Fibroblast of gingiva (primary cell): ENCODE measurements around the gene ALDH7A1.
"Not testable (repeated sequence)": the region's sequence is repeated elsewhere in the genome, so short reads cannot be mapped to it uniquely, and the experiment has no call there.

ENCODE experiments used
- DNase-seq: peaks from one replicate; pipeline ENCODE4 v3.0.0-alpha.2; 2011; ENCODE audit warnings: low read depth

The ALDH7A1 gene

GRCh38 chr5:126595486-126596083 is 566 bp upstream of the ALDH7A1 start:
- DNase-seq = no peak

- no peak for DNase-seq
Observed at GRCh38 chr5:126591549-126591948, 3.5 kb downstream of the ALDH7A1 start.

GRCh38 chr5:126589536-126590297 is 5.3 kb downstream of the ALDH7A1 start:
- no peak for DNase-seq

- no peak for DNase-seq
Observed at GRCh38 chr5:126587551-126588390, 7.2 kb downstream of the ALDH7A1 start.

GRCh38 chr5:126583761-126584160 is 11.3 kb downstream of the ALDH7A1 start:
- DNase-seq = no peak

- DNase-seq = no peak
Observed at GRCh38 chr5:126579716-126580115, 15.3 kb downstream of the ALDH7A1 start.

DNA sequence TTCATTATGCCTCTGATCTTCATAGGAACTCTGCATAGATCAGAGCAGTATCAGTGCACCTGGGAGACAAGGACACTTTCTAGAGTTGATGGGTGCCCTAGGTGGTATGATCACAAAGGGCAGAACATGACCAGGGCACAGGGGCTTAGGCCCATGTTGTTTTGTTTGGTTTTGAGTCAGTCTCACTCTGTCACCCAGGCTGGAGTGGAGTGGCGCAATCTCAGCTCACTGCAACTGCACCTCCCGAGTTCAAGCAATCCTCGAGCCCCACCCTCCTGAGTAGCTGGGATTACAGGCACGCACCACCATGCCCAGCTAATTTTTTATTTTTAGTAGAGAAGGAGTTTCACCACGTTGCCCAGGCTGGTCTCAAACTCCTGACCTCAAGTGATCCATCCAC is 17.6 kb downstream of the ALDH7A1 start:
- DNase-seq = no peak

GRCh38 chr5:126576974-126577373 is 18.0 kb downstream of the ALDH7A1 start:
- no peak for DNase-seq

GRCh38 chr5:126575644-126576043 is 19.4 kb downstream of the ALDH7A1 start:
- no peak for DNase-seq

DNA sequence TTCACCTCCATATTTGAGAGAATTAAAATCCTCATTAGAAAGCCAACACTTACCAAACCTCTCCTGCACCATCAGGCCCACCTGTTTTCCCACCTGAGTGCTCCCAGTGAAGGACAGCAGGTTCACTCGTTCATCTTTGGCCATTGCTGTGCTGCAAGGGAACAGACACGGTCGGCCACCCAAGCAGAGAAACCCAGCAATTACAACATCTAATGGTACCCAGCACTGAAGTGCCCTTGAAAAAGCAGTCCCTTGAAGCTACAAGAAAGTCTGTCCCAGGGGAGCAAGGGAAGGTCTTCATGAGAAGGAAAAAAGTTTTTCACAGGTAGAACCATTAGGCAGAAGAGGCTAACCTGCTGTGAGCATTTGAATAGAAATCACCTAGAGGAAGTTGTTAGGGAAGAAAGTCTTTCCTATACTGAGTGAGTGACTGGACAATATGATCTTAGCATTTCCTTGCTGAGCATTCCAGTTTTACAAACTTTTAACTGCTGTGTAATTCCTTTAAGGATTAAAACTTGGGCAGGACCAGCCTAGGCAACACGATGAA is 26.7 kb downstream of the ALDH7A1 start:
- no peak for DNase-seq

DNA sequence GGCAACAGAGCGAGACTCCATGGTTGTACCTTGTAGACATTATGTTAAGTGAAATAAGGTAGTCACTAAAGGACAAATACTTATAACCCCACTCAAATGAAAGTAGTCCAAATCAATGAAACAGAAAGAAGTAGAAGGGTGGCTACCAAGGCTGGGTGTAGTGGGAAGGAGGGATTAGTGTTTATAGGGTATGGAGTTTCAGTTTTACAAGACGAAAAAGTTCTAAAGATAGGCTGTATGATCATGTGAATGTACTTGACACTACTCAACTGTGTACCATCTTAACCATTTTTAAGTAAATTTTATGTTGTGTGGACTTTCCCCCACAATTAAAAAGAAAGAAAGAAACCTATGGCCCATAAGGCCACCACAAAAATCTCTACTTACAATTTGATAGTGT is 32.2 kb downstream of the ALDH7A1 start:
- DNase-seq = no peak

DNA sequence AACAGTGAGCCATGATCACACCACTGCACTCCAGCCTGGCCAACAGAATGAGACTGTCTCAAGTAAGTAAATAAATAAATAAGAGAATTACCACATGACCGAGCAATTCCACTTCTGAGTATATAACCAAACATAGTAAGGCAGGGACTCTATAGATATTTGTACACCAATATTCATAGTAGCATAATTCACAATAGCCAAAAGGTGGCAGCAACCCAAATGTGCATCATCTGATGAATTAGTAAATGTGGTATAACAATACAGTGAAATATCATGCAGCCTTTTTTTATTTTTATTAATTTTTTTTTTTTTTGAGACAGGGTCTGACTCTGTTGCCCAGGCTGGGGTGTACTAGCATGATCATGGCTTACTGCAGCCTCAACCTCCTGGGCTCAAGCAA is 33.1 kb downstream of the ALDH7A1 start:
- DNase-seq = peak; percentile 2

- not testable (repeated sequence) for DNase-seq
Observed at GRCh38 chr5:126555101-126555500, 39.9 kb downstream of the ALDH7A1 start.

- DNase-seq = no peak
Observed at GRCh38 chr5:126552614-126553013, 42.4 kb downstream of the ALDH7A1 start.

DNA sequence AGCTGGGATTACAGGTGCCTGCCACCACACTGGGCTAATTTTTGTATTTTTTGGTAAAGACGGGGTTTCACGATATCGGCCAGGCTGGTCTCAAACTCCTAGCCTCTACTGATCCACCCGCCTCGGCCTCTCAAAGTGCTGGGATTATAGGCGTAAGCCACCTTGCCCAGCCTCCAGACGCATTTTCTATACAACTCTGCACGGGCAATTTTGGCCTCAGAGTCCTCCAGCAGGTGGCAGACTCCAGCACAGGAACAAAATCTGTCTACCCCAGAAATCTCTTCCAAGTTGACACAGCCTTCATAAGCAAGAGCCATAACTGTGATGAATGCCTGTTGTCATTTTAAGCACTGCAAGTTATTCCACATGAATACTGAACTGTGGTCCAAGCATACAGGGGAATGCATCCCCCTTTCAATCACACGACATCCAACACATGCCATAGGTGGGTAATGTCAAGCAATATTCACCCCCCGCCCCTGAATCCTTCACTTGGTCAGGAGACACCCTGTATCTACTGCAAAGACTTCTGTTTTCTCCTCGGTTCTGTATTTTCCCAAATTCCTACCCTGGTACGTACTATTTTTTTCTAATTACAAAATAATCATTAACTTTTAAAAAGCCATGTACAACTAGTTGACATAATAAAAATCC is 50.8 kb downstream of the ALDH7A1 start:
- peak; percentile 22 for DNase-seq

DNA sequence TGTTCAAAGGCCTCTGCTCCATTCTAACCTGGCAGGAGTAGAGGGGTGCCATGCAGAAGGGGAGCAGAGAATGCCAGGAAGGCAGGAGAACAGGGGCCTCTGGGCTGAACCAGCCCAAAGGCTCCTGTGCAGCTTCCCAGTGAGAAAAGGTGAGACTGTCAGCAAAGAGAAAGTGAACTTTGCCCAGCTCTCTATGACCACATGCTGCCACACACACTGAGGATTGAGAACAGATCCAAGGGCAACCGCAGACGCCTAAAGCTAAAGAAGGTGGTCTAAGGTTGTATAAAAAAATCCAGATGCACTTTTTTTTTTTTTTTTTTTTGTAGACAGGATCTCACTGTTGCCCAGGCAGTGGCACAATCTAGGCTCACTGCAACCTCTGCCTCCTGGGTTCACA is 51.4 kb downstream of the ALDH7A1 start:
- no peak for DNase-seq

DNA sequence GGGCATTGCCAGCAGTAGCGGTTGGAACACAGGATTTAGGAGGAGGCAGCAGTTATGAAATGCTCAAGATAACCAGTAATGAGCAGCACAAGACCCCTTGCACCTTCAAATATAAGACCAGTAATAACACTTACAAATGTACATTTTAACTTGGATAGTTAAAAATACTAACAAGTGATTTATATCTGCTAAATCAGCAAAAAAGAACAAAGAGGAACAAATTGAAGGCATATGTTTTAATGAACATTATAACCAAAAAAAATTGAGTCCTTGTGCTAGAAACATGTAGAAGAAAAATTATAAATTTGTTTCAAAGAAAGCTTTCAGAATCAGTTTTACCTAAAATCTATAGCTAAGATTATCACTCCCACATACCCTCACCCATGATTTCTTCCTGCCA is 52.0 kb downstream of the ALDH7A1 start:
- no peak for DNase-seq

DNA sequence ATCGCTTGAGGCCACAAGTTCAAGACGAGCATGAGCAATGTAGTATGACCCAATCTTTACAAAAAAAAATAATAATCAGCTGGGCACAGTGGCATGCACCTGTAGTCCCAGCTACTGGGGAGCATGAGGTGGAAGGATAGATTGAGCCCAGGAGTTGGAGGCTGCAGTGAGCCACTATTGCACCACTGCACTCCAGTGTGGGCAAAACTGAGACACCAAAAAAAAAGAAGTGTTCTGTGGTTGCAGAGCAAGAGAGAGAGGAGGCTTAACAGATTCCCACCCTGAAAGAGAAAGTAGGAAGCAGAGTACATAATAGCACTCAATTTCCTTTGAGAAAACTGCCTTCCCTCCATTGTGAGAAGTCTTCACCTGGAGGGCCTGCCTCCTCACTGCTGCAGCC is 52.6 kb downstream of the ALDH7A1 start:
- no peak for DNase-seq

GRCh38 chr5:126540631-126541030 is 54.4 kb downstream of the ALDH7A1 start:
- peak; percentile 53 for DNase-seq

- DNase-seq = no peak
Observed at GRCh38 chr5:126538579-126538978, 56.4 kb downstream of the ALDH7A1 start.

DNA sequence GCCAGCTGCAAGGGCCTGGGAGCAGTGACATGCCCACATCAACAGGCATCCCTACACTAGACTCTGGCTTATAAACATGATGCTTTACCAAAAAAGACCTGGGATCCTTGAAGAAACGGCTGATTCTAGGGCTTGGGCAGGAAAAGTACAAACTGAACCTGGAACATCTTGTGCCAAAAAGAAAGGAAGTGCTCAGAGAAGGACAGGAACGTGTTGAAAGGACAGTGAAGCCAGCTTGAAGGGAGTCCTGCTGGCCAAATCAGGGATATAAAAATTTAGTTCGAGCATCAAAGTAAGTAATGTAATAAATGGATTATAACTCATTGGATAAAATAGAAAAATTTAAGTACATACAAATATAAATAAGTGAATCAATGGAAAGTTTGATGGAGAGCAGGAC is 58.1 kb downstream of the ALDH7A1 start:
- DNase-seq = no peak
